ENCODE measurements around the gene HSD17B7. TPM values are rescaled to one million over a fixed set of nuclear protein-coding genes. Genes with fewer than 3 reads are reported as not detected.
A peak's percentile ranks its signal among the peaks of the same experiment; 100 is the strongest.

The HSD17B7 gene
- total and polyA plus RNA-seq, 2 experiments from 2014 or later: 4.0 to 5.5 TPM

DNA sequence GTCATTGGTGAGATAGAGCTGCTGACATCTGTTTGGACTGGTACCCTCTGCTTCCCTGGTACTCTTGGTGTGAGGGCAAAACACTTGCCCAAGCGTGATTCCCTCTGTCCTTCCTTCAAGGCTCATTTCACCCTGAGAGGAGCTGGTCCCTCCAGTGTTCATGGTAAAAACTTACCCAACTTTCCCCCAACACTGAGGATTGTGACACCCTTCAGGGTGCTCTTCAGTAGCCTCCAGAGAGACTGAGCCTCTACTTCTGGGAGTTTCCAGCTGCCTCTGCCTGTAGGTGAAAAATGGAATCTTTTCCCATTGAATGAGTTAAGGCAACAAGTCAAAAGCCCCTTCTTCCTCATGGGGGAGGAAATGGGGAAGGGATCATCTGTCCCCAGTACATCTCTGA is 60.8 kb downstream of the HSD17B7 start:
- no peaks in the 10 kb centered on the region for H3K36me3 ChIP-seq (ENCODE audit: low read depth)
- H3F3A ChIP-seq (ENCODE audit: insufficient read depth): peaks cover 17% of the 10 kb centered on the region
- no peaks in the 10 kb centered on the region for H3K9me2 ChIP-seq (ENCODE audit: insufficient read depth)
- no peak overlapping the region for H3K4me2 ChIP-seq (ENCODE audit: unreplicated experiment)
- H3K4me3 ChIP-seq: no peak overlapping the region
- no peaks in the 10 kb centered on the region for H3K9me3 ChIP-seq (ENCODE audit: low read depth)
- no peak overlapping the region for H2AFZ ChIP-seq
- DNase-seq: no peak
- H4K20me1 ChIP-seq (ENCODE audit: insufficient read depth): no peaks in the 10 kb centered on the region
- H3K79me2 ChIP-seq (ENCODE audit: insufficient read depth): no peaks in the 10 kb centered on the region
- no peak for TF ChIP-seq EZH2phosphoT487 (IDR thresholded peaks at IDR 0.05; ENCODE audit: insufficient read depth, low read depth)
- TF ChIP-seq EZH2 (IDR thresholded peaks at IDR 0.05; ENCODE audit: insufficient read depth, poor library complexity, severe bottlenecking): no peak
- 90 to 94% methylated on average over 1 of the region's 1 CpG for WGBS, 2 experiments (ENCODE audit: low coverage in 1 of 2, low lambda C conversion rate in 2 of 2, missing lambda C conversion rate in 2 of 2)
- H3K27ac ChIP-seq: no peak overlapping the region
- peaks cover 19% of the 10 kb centered on the region for H3K4me1 ChIP-seq (ENCODE audit: insufficient read depth)
- H3K9ac ChIP-seq: no peak overlapping the region
- H3K27me3 ChIP-seq (replicated peaks; ENCODE audit: insufficient read depth): no peaks in the 10 kb centered on the region
- in situ Hi-C loops (cut with MboI): loop anchor here (10.0 kb wide), 1 partner anchor 453 kb away; no protein-coding TSS in a partner anchor

DNA sequence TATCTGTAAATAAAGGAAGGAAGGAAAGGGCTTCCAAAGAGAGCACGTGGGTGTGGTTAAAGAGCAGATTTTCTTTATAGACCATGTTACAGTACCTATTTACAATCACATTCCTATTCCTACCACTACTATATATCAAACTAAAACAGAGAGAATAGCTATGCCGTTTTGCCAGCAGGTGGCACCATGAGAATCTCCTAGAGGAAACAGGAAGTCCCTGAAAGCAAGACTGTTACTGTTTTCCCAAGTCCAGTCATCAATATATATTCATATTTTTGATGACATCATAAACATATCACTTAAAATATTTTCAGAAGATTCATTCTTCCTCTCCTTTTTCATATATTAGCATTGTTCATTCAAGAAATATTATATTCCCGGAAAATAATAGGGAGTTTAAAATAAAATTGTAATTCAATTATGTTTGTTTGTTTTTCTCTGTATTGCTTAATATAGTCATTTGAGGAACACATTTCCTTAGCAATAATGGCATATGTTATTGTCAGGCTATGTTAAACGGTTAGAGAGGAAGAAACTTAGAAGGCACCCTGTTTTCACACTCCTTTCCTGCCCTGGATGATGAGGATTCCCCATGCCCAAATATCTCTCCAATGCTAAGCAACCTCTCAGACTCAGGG is 63.9 kb downstream of the HSD17B7 start:
- in situ Hi-C loops (cut with MboI): loop anchor here (10.0 kb wide), 1 partner anchor 450 kb away; no protein-coding TSS in a partner anchor
- Histone ChIP-seq H3K9me3 (ENCODE audit: low read depth) (no peaks in the 10 kb centered on the region), H3K4me3 (no peak overlapping the region), H3K9me2 (ENCODE audit: insufficient read depth) (no peaks in the 10 kb centered on the region), H3K79me2 (ENCODE audit: insufficient read depth) (no peaks in the 10 kb centered on the region), H3K27ac (no peak overlapping the region), H2AFZ (no peak overlapping the region), H3K9ac (no peak overlapping the region), H3F3A (ENCODE audit: insufficient read depth) (peaks cover 36% of the 10 kb centered on the region), H3K27me3 (replicated peaks; ENCODE audit: insufficient read depth) (no peaks in the 10 kb centered on the region), H3K4me2 (ENCODE audit: unreplicated experiment) (no peak overlapping the region), H3K4me1 (ENCODE audit: insufficient read depth) (peaks cover 47% of the 10 kb centered on the region), H3K36me3 (ENCODE audit: low read depth) (no peaks in the 10 kb centered on the region), H4K20me1 (ENCODE audit: insufficient read depth) (no peaks in the 10 kb centered on the region)
- 27 to 28% methylated on average over 4 of the region's 4 CpGs for WGBS, 2 experiments (ENCODE audit: low coverage in 1 of 2, low lambda C conversion rate in 2 of 2, missing lambda C conversion rate in 2 of 2)
- DNase-seq: peak; percentile 81
- TF ChIP-seq EZH2 (IDR thresholded peaks at IDR 0.05; ENCODE audit: insufficient read depth, poor library complexity, severe bottlenecking) (no peak), EZH2phosphoT487 (IDR thresholded peaks at IDR 0.05; ENCODE audit: insufficient read depth, low read depth) (no peak)

DNA sequence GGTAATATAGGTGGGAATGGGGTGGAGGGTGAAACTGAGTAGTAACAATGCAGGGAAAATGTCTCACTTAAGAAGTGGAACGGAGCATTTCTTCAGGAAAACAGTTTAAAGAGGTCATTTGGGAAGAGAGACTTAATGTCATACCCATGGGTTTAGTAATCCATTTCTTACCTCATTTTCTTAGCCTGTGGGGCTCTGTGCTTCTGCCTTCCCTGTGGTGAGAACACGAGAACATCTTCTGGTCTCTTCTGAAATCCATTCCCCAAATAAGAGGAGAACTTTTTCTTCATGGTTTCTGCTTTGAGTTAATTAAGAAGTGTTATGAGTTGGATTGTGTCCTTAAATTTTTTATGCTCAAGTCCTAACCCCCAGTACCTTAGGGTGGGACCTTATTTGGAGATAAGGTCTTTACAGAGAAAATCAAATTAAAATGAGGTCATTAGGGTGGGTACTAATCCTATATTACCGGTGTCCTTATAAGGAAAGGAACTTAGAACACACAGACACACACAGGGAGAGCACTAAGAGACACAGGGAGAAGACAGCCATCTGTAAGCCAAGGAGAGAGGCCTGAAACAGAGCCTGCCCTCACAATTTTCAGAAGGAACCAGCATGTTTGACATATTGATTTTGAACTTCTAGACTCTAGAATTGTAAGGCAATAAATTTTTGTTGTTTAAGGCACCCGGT is 65.1 kb downstream of the HSD17B7 start:
- peak overlapping the region; percentile 80 for H3K27ac ChIP-seq
- H3K4me2 ChIP-seq (ENCODE audit: unreplicated experiment): peak overlapping the region; percentile 79
- H3K27me3 ChIP-seq (replicated peaks; ENCODE audit: insufficient read depth): no peaks in the 10 kb centered on the region
- H2AFZ ChIP-seq: 0 out of 2 replicates have a peak overlapping the region, but pooled peaks have one; percentile 35
- H3K79me2 ChIP-seq (ENCODE audit: insufficient read depth): no peaks in the 10 kb centered on the region
- H4K20me1 ChIP-seq (ENCODE audit: insufficient read depth): no peaks in the 10 kb centered on the region
- no peaks in the 10 kb centered on the region for H3K36me3 ChIP-seq (ENCODE audit: low read depth)
- H3F3A ChIP-seq (ENCODE audit: insufficient read depth): peaks cover 36% of the 10 kb centered on the region
- H3K9me2 ChIP-seq (ENCODE audit: insufficient read depth): no peaks in the 10 kb centered on the region
- DNase-seq: peak; percentile 80
- peak overlapping the region; percentile 56 for H3K9ac ChIP-seq
- peaks cover 47% of the 10 kb centered on the region for H3K4me1 ChIP-seq (ENCODE audit: insufficient read depth)
- TF ChIP-seq EZH2phosphoT487 (IDR thresholded peaks at IDR 0.05; ENCODE audit: insufficient read depth, low read depth): no peak
- no peak for TF ChIP-seq EZH2 (IDR thresholded peaks at IDR 0.05; ENCODE audit: insufficient read depth, poor library complexity, severe bottlenecking)
- H3K9me3 ChIP-seq (ENCODE audit: low read depth): no peaks in the 10 kb centered on the region
- in situ Hi-C loops (cut with MboI): loop anchor here (10.0 kb wide), 1 partner anchor 449 kb away; no protein-coding TSS in a partner anchor
- peak overlapping the region; percentile 25; the same call in 1 of the 2 replicates for H3K4me3 ChIP-seq
- WGBS, 2 experiments (ENCODE audit: low coverage in 1 of 2, low lambda C conversion rate in 2 of 2, missing lambda C conversion rate in 2 of 2): 54 to 59% methylated on average over 4 of the region's 4 CpGs

DNA sequence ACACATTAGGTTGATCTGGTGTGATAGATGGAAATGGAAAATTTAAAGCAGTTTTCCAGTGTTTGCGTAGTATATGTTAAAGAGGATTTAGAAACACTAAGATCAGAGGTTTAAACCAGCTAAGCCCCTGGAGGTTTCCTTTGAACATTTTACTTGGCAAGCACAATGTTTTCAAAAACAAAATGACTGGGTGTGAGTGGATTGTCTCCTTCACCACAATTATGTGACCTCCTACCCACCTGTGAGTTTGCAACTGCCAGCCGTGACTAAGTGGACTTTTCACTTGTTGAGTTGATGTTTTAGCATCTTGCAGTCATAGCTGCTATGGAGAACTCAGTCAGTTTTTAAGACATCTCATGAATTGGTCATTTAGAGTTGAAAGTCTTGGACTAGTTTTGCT is 65.8 kb downstream of the HSD17B7 start:
- TF ChIP-seq EZH2phosphoT487 (IDR thresholded peaks at IDR 0.05; ENCODE audit: insufficient read depth, low read depth): peak; percentile 64; the same call in 1 of the 2 replicates
- TF ChIP-seq EZH2 (IDR thresholded peaks at IDR 0.05; ENCODE audit: insufficient read depth, poor library complexity, severe bottlenecking): no peak
- peak overlapping the region; percentile 80 for H3K27ac ChIP-seq
- peaks cover 47% of the 10 kb centered on the region for H3K4me1 ChIP-seq (ENCODE audit: insufficient read depth)

More for the DNA sequence above, 65.8 kb downstream of the HSD17B7 start:
- Histone ChIP-seq H2AFZ (no peak overlapping the region), H3K9me2 (ENCODE audit: insufficient read depth) (no peaks in the 10 kb centered on the region), H3K27me3 (replicated peaks; ENCODE audit: insufficient read depth) (no peaks in the 10 kb centered on the region), H3K4me3 (peak overlapping the region; percentile 3; the same call in 1 of the 2 replicates), H3K9ac (peak overlapping the region; percentile 56), H3K36me3 (ENCODE audit: low read depth) (no peaks in the 10 kb centered on the region), H3K9me3 (ENCODE audit: low read depth) (no peaks in the 10 kb centered on the region), H3K4me2 (ENCODE audit: unreplicated experiment) (peak overlapping the region; percentile 79), H3F3A (ENCODE audit: insufficient read depth) (peaks cover 36% of the 10 kb centered on the region), H4K20me1 (ENCODE audit: insufficient read depth) (no peaks in the 10 kb centered on the region), H3K79me2 (ENCODE audit: insufficient read depth) (no peaks in the 10 kb centered on the region)
- peak; percentile 94 for DNase-seq
- 21% methylated on average over 2 of the region's 2 CpGs for WGBS, 2 experiments (ENCODE audit: low coverage in 1 of 2, low lambda C conversion rate in 2 of 2, missing lambda C conversion rate in 2 of 2)
- in situ Hi-C loops (cut with MboI): loop anchor here (10.0 kb wide), 1 partner anchor 449 kb away; no protein-coding TSS in a partner anchor
